H4 (cell line): ENCODE results near the gene PLK5. TPM values are rescaled to one million over a fixed set of nuclear protein-coding genes. Genes with fewer than 3 reads are reported as not detected.
A peak's percentile ranks its signal among the peaks of the same experiment; 100 is the strongest.
"Not testable (repeated sequence)": the region's sequence is repeated elsewhere in the genome, so short reads cannot be mapped to it uniquely, and the experiment has no call there.

ENCODE experiments used
- DNase-seq: peaks from one replicate; pipeline ENCODE4 v3.0.0-alpha.2; 2015; ENCODE audit warnings: low spot score
- total RNA-seq: library from RNA; depleted of rRNA; stranded (reverse); fragments of >200 nt; shearing (Covaris generic); gene quantifications from 2 replicates; pipeline ENCODE4 v1.2.3, GENCODE V29; 2014

PLK5 gene
- total RNA-seq, 1 experiment from 2014 or later: not detected

DNA sequence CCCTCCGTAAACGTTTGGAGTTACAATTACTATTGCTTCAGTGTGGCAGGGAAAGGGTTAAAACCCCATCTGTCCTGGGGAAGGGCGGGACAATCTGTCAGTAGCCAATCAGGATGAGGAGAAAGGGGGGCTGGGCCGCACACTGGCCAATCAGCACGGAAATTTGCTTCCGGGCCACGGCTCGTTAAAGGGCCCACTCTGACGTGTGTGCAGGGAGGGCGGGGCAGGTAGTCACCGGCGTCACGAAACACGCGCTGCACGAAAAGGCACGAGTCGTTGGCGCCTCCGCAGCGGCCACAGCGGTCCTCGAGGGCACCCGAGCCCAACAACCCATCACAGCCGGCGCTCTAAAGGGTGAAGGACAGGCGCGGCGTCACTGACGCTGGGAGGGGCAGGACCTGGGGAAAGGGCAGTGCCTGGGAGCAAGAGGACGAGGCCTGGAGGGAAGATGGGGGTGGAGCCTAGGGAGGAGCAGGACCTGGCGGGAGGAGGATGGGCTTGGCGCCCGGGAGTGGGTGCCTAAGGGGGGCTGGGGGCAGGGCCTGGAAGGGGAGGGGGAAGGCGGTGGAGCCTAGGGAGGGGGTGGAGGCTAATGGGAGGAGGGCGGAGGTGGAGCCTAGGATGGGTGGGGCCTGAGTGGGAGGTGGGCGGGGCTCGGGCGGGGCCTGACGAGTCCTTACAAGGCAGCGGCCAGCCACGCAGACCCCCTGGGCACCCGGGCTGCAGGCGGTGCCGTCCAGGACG lies 15.9 kb upstream of the PLK5 start:
- DNase-seq: peak; percentile 72

DNA sequence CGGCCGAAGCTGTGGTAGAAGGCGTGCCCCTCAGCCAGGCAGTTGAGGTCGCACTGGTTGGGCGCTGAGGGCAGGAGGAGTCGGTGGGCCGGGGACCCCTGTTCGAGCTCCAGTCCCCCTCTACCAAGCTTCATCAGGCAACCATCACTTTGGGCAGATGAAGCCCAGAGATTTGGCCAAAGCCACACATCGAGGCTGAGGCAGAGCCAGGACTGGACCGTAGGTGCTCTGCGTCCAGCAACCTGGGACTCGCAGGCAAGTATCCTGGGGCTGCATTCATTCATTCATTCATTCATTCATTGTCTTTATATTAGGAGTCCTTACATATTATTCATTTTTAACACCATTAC lies 15.4 kb upstream of the PLK5 start:
- no peak for DNase-seq

DNA sequence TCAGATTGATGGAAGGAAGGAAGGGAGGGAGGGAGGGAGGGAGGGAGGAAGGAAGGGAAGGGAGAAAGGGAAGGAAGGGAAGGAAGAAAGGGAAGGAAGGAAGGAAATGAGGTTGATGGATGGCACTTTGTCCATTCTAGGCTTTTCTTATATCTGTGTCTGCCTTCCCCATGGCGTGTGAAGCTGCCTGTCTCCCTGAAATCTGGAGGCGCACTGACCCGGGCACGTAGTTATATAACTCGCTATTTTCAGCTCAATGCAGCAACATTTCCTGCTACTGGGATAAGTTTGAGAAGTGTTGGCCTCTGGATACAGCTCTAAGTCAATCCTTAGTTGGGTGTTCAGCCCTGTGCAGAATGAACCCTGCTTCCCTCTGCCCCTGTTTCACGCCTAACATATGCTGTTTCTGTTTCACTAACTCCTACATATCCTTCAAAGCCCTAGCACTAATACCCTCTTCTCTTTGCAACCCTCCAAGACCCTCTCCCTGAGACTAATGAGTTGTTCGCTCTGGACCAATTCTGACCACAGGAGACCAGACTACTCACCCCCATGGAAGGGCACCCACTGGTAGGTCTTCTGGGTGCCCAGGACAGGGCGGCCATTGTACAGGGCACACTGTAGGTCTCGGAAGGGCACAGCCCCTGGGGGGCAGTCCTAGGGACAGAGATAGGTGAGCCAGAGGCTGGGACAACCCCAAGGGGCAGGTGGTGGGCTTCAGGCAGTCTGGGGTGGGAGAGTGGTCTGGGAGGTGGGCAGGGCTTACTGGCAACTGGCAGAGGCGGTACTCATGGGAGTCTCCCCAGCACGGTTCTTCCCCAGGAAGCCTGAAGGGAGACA lies 14.1 kb upstream of the PLK5 start:
- no peak for DNase-seq

DNA sequence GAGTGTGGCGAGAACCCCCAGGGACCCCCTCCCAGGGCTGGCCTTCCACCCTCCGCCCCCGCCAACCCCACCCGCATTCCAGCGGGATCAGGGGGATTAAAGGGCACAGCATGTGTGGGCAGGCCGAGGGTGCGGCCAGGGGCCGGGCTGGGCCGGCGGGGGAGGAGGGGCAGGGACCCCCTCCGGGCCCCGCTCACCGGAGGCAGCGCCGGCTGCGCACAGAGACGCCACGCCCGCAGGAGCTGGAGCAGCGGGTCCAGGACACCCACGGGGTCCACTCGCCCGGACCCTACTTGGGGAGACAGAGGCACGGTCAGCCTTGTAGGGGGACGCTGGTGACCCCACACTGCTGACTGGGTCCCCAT lies 13.5 kb upstream of the PLK5 start:
- no peak for DNase-seq

DNA sequence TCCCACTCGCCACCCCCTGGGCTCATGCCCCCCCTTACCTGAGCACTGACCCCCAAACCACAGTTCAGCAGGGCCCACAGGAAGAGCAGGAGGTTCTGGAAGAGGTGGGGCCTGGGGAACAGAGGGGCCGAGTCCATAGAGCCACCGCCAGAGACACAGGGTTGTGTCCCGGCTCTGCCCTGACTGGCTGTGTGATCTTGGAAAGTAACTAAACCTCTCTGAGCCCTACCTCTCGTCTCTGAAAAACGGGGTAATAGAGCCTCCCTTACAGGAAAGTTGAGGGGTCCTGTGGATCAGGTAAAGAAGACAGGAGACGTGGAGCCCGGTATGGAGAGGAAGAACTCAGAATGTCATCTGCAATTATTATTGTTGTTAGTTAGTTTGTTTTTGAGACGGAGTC lies 13.1 kb upstream of the PLK5 start:
- no peak for DNase-seq

DNA sequence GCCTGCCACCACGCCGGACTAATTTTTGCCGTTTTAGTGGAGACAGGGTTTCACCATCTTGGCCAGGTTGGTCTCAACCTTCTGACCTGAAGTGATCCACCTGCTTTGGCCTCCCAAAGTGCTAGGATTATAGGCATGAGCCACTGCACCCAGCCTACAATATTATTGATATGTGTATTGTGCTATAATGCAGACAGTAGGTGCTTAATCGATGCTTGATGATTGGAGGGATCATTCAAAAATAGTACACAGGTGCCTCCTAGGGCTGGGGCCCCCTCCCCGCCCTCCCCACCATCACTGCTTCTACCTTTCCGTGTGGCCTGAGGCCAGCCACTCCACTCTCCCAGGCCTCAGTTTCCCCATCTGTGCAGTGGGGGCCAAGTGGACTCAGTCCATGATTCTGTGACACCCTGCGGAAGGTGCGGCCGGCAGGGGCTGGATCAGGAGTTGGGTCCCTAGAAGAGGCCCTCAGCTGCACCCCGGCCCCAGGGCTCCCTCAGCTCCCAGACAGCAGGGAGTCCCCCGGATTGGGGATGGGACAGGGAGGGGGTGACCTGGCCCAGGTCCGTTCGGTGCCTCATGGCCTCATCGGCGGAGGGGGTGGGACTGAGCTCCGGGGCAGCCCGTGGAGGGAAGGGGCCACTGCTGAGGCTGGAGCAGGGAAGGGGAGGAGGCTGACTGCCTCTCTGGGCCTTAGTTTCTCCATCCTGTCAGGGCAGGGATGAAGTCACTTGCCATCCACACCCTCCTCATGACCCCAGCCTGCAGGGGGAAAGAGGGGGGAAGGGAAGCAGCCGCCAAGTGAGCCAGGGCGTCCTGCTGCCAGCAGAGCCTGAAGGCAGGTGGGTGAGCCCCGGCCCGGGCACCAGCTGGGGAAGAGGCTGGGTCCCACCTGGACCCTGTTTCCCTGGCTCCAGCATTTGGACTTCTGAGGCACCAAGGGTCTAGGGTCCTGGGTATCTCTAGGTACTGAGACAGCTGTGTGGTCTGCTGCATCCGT lies 12.3 kb upstream of the PLK5 start:
- DNase-seq: no peak

DNA sequence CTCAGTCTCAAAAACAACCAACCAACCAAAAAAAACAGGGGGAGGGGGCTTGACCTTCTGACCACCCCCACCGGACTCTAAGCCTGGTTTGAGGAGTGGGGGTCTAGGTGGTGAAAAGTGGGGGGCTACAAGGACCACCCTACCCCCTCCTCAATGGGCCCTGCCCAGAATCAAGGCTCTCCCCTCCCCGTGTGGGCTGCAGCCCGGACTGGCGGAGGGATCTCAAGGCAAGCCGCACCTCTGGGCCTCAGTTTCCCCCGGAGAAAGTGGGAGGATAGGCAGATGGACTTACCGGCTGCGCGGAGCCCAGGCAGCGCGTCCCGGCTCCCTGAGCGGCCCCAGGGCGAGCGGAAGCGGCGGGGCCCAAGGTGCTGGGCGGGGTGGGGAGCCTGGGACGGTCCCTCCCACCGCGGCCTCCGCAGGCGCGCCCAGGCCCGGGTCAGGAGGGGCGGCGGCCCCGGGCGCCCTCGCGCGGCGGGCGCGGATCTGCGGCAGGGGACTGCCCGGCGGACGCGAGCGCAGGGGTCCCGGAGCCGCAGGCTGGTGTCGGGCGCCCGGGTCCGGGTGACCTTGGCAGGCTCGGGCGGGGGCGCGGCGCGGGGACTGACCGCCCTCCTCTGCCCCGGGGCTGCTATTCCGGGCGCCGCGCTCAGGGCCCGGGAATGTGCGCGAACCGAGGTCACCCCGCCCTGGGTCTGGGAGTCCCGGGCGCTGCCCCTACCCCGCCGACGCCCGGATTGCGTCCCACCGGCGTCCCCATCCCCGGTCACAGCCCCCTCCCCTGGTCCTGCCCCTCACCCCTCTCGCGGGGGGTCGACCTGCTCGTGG lies 11.0 kb upstream of the PLK5 start, which contains the start of gene ADAMTSL5:
Gene ADAMTSL5 (minus strand): TSS at position 349 of the 828 bp plus-strand sequence. CDS start 2,076 bp downstream, outside the sequence.
- peak; percentile 29 for DNase-seq

DNA sequence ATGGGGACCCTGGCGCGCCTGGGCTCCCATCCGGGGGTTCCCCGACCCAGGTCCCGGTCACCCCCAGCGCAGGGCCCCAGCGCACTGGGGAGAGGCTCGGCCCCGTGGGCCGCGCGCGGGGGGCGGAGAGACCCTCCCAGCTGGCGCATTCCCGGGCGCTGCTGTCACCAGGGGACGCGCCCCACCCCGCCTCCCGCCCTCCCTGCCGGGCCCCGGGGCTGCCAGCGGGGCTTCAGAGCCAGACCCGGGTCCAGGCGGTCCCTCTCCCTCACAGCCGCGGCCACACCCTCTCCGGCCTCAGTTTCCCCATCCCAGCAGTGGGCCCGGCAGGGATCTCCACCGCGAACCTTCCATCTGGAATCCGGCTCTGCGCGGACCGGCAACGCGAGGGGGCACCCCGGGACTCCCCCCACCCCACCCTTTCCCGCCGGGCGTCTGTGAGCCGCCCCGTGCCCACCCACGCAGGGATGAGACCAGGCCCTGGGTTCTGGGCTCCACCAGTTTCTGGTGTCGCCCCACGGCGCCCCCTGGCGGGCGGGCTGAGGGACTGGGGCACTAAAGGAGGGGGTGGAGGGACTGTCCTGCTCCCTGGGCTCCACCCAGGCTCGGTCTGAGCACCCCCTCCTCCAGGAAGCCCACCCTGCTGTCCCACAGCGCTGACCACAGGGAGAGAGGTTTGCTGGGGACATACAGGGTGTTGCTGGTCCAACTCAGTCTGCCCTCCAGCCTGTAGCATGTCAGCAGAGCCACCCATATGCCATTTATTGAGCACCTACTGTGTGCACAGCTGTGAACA lies 10.2 kb upstream of the PLK5 start:
- no peak for DNase-seq

DNA sequence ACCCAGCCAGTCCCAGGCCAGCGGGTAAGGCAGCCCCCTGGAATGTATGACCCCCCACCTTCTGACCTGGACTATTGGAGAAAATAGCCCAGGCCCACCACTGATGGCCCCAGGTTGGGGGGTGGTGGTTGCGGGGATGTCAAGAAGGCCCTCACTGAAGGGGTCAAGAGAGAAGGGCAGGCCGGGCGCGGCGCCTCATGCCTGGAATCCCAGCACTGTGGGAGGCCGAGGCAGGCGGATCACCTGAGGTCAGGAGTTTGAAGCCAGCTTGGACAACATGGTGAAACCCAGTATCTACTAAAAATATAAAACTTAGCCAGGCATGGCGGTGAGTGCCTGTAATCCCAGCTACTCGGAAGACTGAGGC lies 9.6 kb upstream of the PLK5 start:
- DNase-seq: no peak

DNA sequence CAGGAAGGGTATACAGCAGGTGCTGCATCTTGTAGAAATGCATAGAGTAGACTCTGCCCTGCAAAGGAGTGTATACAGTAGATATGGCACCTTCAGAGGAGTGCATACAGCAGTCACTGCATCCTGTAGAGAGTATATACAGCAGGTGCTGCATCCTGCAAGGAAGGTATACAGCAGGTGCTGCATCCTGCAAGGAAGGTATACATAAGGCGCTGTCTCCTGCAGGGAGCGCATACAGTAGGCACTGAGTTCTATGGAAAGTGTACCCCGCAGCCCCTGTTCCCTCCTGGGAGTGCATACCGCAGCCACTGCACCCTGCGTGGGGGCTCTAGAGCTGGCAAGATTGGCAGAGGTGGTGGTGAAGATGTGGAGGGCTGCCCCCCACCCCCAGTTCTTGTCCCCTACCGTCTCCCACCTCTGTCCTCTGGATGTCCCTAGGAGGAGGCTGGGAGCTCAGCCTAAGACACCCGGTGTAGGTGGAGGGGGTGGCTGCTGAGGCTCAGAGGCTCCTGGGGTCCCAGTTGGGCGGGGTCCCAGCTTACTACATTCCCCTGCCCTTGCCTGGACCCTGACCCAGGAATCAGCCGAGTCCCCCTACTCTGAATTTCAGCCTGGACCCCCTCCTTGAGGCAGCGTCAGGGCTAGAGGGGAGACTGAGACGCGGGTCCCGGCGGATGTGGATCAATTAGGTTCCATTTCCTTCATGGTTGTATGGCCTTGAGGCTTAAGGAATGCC lies 8.7 kb upstream of the PLK5 start:
- no peak for DNase-seq

DNA sequence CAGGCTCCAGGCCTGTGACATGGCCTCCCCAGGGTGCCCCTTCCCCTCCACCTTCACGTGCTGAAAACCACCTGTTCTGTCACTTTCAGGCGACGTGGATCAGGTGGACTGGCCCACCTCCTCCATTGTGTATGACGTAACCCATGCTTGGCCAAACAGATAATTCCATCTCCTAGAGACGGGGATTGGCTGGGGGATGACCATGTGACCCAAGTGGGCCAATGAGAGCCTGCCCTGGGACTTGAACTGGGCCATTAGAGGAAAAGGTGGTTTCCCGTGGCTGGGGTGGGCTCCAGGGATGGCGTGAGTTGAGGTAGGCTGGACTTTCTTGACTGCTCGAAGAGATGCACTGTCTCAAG lies 7.5 kb upstream of the PLK5 start:
- no peak for DNase-seq

DNA sequence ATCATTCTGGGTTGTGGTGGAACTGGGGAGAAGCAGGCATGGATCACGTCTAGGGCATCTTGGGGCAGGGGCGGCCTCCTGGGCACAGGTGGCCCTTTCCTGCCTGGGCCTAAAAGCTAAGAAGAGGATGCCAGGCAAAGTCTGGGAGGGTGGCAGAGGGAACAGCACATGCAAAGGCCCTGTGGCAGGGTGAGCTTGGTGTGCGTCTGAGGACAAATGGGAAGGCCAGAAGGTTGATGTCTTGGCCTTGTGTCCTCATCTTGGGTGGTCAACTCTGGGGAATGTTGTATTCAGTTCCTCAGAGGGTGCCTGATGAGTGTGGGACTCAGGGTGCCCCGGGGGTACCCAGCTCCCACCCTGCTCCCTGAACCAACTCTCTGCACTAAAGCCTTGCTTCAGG lies 5.4 kb upstream of the PLK5 start:
- no peak for DNase-seq

DNA sequence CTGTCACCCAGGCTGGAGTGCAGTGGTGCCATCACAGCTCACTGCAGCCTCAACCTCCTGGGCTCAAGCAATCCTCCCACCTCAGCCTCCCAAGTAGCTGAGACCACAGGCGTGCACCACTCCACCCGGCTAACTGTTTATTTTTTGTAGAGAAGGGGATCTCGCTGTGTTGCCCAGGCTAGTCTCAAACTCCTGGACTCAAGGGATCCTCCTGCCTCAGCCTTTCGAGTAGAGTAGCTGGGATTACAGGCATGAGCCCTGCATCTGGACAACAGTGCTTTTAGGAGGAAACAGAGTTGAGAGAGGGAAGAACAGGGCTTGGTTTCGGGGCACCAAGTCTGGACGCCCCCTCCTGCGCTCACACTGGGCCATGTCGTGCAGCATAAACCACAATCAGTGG lies 4.1 kb upstream of the PLK5 start:
- DNase-seq: not testable (repeated sequence)

DNA sequence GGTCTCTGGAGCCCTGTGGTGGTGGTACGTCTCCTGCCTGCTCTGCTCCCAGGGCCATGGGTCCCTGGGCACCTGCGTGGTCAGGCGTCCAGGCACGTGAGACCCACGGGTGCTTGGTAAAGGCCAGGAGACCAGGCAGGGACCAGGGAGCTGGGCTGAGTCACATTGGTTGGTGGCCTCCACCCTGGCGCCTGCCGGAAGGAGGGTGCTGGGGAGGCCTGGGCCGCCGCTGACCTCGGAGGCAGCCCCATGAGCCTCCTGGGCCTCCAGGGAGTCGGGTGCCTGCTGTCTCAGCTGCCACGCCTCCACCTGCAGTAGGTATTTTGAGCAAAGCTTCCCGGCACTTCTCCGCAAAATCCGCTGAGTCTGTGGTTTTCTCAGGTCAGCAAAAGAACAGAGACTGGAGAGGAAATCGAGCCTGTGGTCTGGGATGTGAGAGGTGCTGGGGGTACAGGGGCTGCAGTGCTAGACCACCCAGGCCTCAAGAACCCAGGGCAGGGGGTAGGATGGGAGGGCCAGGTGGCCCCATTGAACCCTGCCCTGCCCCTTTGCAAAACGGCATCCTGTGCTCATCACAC lies 3.6 kb upstream of the PLK5 start:
- DNase-seq: no peak

DNA sequence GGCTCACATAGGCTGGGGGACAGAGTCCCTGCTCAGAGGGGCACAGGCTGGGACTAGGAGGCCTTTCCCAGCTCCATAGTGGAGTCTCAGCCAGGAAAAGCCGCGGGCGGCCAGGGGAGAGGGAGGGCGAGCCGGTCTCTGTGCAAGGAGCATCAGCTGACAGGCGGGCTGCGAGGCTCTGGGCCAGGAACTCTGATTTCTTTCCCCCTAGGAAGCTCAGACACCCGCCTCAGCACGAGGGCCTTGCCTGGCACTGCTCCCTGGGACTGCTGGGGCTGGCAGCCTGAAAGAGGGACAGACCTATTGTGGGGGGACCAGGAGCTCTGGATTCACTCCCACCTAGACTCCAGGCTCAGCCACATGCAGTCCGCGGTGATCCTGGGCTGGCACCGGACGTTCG lies 2.2 kb upstream of the PLK5 start:
- DNase-seq: no peak

DNA sequence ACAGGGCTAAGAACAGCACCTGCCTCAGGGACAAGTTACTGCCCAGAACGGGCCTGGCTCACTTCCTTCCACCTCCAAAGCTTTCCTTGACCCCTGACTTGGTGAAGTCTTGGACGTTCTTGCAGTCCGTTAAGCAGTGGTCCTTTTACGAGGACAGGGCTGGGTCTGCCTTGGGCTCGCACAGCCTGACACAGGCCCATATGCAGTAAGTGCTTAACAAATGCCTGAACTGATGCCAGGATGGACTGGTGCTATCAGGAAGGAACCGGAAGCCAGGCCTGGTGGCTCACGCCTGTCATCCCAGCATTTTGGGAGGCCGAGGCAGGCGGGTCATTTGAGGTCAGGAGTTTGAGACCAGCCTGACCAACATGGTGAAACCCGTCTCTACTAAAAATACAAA lies 1.8 kb upstream of the PLK5 start:
- DNase-seq: no peak

DNA sequence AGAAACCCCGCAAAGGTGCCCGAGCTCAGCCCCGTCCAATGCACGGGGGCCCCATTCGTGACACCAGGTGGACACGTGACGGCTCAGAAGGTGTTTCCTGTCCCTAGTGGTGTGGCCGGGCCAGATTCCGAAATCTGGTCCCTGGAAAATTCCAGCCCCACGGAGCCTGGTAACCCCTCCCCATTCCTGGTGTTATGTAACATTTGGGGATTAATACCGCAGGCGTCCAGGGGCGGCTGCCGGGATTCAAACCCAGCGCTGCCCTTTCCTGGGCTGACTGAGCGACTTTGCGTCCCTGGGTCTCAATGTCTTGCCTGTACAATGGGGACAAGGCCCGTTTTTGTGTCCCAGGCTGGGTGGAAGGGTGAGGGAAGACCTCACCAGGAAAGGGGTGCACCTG lies 1.0 kb upstream of the PLK5 start:
- no peak for DNase-seq

DNA sequence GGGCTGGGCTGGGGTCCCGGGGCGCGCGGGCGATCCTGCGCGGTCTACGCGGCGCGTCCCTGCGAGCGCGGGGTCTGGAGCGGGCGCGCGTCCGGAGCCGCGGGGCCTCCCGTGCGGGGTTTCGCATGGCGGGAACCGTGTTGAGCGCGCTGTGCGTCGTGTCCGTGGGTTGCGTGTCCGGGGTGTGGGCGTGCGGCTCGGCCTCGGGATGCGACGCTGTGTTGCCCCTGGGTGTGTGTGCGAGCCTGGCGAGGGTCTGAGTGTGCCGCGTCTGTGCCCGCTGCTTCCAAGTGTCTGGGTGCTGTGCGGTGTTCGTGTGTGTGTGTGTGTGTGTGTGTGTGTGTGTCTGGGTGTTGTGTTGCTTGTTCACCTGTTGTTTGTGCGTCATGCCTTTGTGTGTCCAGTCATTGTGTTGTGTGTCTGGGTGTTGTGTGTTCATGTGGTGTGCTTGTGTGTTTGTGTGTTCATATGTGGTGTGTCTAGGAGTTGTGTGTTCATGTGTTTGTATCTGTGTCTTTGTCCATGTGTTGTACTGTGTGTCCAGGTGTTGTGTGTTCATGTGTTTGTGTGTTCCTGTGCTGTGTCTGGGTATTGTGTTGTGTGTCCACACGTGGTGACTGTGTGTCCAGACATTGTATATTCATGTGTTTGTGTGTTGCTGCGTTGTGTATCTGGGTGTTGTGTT lies 552 bp downstream of the PLK5 start:
- no peak for DNase-seq

DNA sequence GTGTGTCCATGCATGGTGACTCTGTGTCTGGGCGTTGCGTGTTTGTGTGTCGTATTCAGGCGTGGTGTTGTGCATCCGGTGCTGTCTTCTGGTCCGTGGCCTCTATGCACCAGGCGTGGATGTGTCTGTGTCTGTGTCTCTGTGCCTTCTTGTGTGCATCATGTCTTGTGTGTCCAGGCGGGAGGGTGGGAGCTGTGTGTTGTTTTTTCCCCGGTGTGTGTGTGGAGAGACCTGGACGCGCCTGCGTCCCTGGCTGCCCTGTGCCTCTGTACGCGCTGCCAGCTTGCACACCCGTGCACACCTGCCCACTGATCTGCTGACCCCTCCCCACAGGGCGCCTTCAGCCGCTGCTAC lies 1.1 kb downstream of the PLK5 start:
- DNase-seq: no peak
